Mucosa of descending colon (tissue), 3 donors: ENCODE results near the gene DUSP2. TPM values are rescaled to one million over a fixed set of nuclear protein-coding genes. Genes with fewer than 3 reads are reported as not detected.

Experiments used
- ATAC-seq: fragments of 200-7000 bp; cut with Tn5 transposase; one replicate; pipeline ENCODE4 v1.9.1; 2020; ENCODE audit warnings: mild to moderate bottlenecking, moderate library complexity
- DNase-seq, 3 donors: peaks; one replicate each; pipeline ENCODE4 v3.0.0-alpha.2; 2020
- H3K36me3 ChIP-seq: fragments of 200-600 bp; one replicate; pipeline ENCODE4 v1.8.0; 2021; ENCODE audit warnings: low read depth, mild to moderate bottlenecking
- H3K4me1 ChIP-seq: fragments of 200-600 bp; one replicate; pipeline ENCODE4 v1.8.0; 2021; ENCODE audit warnings: low read depth, mild to moderate bottlenecking
- H3K4me3 ChIP-seq: fragments of 200-600 bp; one replicate; pipeline ENCODE4 v1.8.0; 2021; ENCODE audit warnings: mild to moderate bottlenecking
- H3K9me3 ChIP-seq: fragments of 200-600 bp; one replicate; pipeline ENCODE4 v1.8.0; 2021; ENCODE audit warnings: mild to moderate bottlenecking
- CTCF ChIP-seq: fragments of 200-600 bp; IDR thresholded peaks from one replicate; pipeline ENCODE4 v1.8.0; 2022; ENCODE audit warnings: antibody characterized with exemption, mild to moderate bottlenecking
- intact Hi-C, 2 donors: fragments of 100-400 bp; cut with DNase I in 1 of 2; cut with micrococcal nuclease in 1 of 2; formaldehyde crosslinking; loops; one replicate each; pipeline versions ENCODE4 v1.11.0 to v1.11.1; 2022; cut with DNase I, micrococcal nuclease
- total RNA-seq, 3 donors: library from RNA; stranded (reverse); fragmentation: NEBNext Ultra II Directional in 2 of 3; extraction: Animal tissue kit (Norgen Biotek cat#: 25700) in 2 of 3; gene quantifications; one replicate each; pipeline versions ENCODE4 v1.2.1 to v1.2.4, GENCODE V29; 2021 to 2023
- donor health status: DM: no; HTN: no; CAD: no; lungs with moderate emphysema.
- donor health status: DM: no; HTN: no; CAD: no.
- donor health status: DM: no; HTN: yes; CAD: no.

DUSP2 gene
- total RNA-seq, 3 donors from 2014 or later, result 1.5 to 2.3 (median 1.6) TPM

DNA sequence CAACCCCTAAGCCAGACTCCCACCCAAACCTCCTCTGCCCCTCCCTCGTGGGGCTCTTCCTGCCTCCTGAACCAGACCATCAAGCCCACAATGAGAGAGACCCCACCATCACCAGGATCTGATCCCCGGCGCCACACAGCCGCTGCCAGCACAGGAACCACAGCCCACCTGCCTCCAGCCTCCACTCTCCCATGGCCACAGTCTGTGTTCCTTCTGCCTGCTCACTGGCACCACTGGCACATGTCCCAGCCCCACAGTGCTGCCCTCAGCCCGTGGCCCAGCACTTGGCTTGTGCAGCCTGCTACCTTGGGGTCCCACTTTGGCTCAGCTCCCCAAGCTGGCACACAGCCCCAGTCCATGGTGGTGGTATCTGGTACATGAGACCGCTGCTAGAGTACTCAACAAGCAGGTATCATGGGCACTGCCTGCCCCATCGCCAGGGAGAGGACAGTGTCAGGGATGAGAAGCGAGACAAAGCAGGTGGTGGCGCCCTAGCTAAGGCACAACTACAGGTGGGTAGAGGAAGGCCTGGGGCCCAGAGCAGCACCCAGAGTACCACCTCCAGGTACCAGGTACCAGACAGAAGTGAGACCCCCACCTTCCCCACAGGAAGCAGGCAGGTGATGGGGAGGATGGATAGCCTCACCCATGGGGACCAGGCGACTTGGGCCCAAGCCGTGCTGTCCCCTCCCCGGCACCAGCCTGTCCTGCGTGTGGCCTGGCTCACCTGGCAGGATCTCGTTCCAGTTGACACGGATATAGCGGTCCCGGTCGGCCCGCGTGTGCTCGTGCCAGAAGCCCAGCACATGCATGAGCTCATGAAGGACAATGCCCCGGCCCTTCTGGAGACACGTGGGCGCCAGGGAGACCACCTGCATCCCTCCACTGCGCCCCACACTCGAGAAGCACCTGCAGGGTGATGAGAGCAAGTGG, 13.2 kb downstream of the DUSP2 start:
- ATAC-seq, result no peak
- Histone ChIP-seq H3K36me3 (no peaks in the 10 kb centered on the region), H3K4me3 (no peak overlapping the region), H3K9me3 (no peaks in the 10 kb centered on the region), H3K4me1 (no peaks in the 10 kb centered on the region)
- DNase-seq, result no peak
- no peak for TF ChIP-seq CTCF
- intact Hi-C loops, result no loop called here

- ATAC-seq (no peak), DNase-seq (no peak)
- Histone ChIP-seq H3K4me1 (no peaks in the 10 kb centered on the region), H3K36me3 (no peaks in the 10 kb centered on the region), H3K4me3 (no peak overlapping the region), H3K9me3 (no peaks in the 10 kb centered on the region)
- no peak for TF ChIP-seq CTCF
- intact Hi-C loops, result no loop called here
Observed at GRCh38 chr2:96131152-96131812, 14.0 kb downstream of the DUSP2 start.

DNA sequence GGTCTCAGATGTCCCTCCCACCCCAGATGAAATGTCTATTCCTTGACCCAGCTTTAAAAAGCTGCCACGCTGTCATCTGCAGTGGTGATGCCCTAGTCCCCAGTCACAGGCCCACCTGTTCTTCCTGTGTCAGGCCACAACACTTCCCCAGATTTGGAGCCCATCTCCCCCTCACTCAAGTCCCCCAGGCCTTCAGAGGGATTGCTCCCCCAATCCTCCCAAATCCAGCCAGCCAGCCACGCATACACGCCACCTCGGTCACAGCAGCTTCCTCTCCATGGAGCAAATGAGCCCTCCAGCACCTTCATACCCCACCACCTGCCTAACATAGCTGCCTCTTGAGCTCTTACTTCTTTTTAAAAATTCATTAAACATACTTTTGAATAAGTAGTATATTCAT, 14.8 kb downstream of the DUSP2 start:
- TF ChIP-seq CTCF, result no peak
- Histone ChIP-seq H3K4me1 (no peaks in the 10 kb centered on the region), H3K9me3 (no peaks in the 10 kb centered on the region), H3K4me3 (no peak overlapping the region), H3K36me3 (no peaks in the 10 kb centered on the region)
- intact Hi-C loops, result no loop called here
- no peak for DNase-seq
- ATAC-seq, result no peak

DNA sequence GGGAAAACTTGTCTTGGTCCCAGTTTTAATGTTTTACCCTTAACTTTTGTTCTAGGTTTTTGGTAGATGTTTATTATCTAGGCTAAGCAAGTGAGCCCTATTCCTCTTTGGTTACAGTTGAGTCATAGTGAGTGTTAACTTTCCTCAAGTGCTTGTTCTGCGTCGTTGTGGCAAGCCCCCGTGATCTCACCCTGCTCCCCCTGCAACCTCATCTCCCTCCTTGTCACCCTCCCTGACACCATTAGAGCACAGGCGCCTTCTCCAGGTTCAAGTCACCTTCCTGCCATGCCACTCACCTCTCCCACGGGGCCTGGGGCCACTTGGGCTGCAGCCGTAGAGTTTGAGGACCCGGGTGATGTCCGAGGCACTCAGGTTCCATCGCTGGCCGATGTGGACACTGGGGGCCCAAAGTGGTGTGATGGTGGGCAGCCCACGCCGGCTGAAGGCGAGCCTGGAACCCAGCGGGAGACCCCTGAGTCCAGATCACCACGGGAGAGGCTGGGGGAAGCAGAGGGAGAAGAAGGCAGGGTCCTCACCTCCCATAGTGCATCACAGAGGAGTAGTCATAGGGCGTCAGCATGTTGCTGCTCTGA, 15.6 kb downstream of the DUSP2 start:
- DNase-seq (no peak), ATAC-seq (no peak)
- TF ChIP-seq CTCF, result no peak
- H3K4me1 ChIP-seq, result no peaks in the 10 kb centered on the region
- H3K4me3 ChIP-seq, result no peak overlapping the region
- no peaks in the 10 kb centered on the region for H3K9me3 ChIP-seq
- intact Hi-C loops, result no loop called here
- H3K36me3 ChIP-seq, result no peaks in the 10 kb centered on the region

DNA sequence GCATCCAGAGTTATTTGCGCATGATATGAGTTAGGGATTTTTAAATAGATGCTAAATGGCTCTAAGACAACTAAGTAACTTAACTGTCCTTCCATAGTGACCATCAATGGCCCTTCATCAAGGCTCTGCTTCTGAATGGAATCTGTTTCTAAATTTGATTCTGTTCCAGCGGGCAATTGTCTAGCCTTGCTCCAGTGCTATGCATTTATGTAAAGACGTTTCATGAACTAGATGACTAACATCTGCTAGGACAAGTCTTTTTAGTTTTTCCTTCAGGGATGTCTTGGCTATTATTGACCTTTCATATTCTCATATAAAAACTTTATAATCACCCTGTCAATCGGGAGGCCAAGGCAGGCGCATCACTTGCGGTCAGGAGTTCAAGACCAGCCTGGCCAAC, 16.8 kb downstream of the DUSP2 start:
- no peak for DNase-seq
- ATAC-seq, result no peak
- Histone ChIP-seq H3K4me1 (no peaks in the 10 kb centered on the region), H3K36me3 (no peaks in the 10 kb centered on the region), H3K4me3 (no peak overlapping the region), H3K9me3 (no peaks in the 10 kb centered on the region)
- TF ChIP-seq CTCF, result no peak
- intact Hi-C loops, result no loop called here
